CD4-positive, CD25-positive, alpha-beta regulatory T cell (primary cell): ENCODE results near the gene WDTC1. TPM values are rescaled to one million over a fixed set of nuclear protein-coding genes. Genes with fewer than 3 reads are reported as not detected.

Experiments
- ATAC-seq, 2 donors: fragments of 150-1000 bp; cut with Tn5 transposase; one replicate each; pipeline ENCODE4 v1.10.0; 2021; ENCODE audit warnings: low read depth in 2 of 2, moderate number of reproducible peaks in 2 of 2, moderate library complexity in 1 of 2
- DNase-seq, 3 donors: peaks; one replicate each; pipeline versions ENCODE4 v3.0.0 to v3.0.0-alpha.2; 2012 to 2022; ENCODE audit warnings: mixed read lengths in 1 of 3
- H3K27ac ChIP-seq: one replicate; pipeline ENCODE4 v1.7.0; 2013; ENCODE audit warnings: mild to moderate bottlenecking, low read length; ENCODE audit not compliant: insufficient read depth, poor library complexity, severe bottlenecking
- H3K27me3 ChIP-seq: one replicate; pipeline ENCODE4 v1.7.0; 2013; ENCODE audit warnings: low read length; ENCODE audit not compliant: control insufficient read depth, insufficient read depth
- H3K36me3 ChIP-seq: one replicate; pipeline ENCODE4 v1.7.0; 2013; ENCODE audit warnings: mild to moderate bottlenecking, low read length, moderate library complexity; ENCODE audit not compliant: control insufficient read depth, insufficient read depth
- H3K4me1 ChIP-seq: 2 replicates; pipeline ENCODE4 v1.7.0; 2013; ENCODE audit warnings: mild to moderate bottlenecking, low read length; ENCODE audit not compliant: insufficient read depth, control insufficient read depth, poor library complexity, severe bottlenecking
- H3K4me3 ChIP-seq: one replicate; pipeline ENCODE4 v1.7.0; 2013; ENCODE audit warnings: low read depth, mild to moderate bottlenecking, low read length, moderate library complexity
- H3K9me3 ChIP-seq, 2 experiments: 1 replicate in 1 of 2; 2 replicates in 1 of 2; pipeline ENCODE4 v1.7.0; 2013; ENCODE audit warnings: low read length in 2 of 2, mild to moderate bottlenecking in 1 of 2, moderate library complexity in 1 of 2; ENCODE audit not compliant: control insufficient read depth in 2 of 2
- H3K27ac Mint-ChIP-seq, 3 donors: one replicate each; pipeline ENCODE4 v1.8.0; 2020 to 2022; ENCODE audit warnings: mild to moderate bottlenecking in 3 of 3, mixed read lengths in 3 of 3, moderate library complexity in 2 of 3
- H3K27me3 Mint-ChIP-seq: one replicate; pipeline ENCODE4 v1.8.0; 2022; ENCODE audit warnings: mild to moderate bottlenecking, mixed read lengths
- H3K36me3 Mint-ChIP-seq: one replicate; pipeline ENCODE4 v1.8.0; 2020; ENCODE audit warnings: mixed read lengths
- H3K4me1 Mint-ChIP-seq, 4 donors: one replicate each; pipeline ENCODE4 v1.8.0; 2020 to 2022; ENCODE audit warnings: mixed read lengths in 4 of 4, mild to moderate bottlenecking in 1 of 4
- H3K4me3 Mint-ChIP-seq, 4 donors: one replicate each; pipeline ENCODE4 v1.8.0; 2020 to 2022; ENCODE audit warnings: mild to moderate bottlenecking in 4 of 4, mixed read lengths in 4 of 4, moderate library complexity in 3 of 4
- H3K9me3 Mint-ChIP-seq, 7 donors: one replicate each; pipeline ENCODE4 v1.8.0; 2020 to 2022; ENCODE audit warnings: mixed read lengths in 7 of 7, mild to moderate bottlenecking in 3 of 7, moderate library complexity in 2 of 7
- polyA plus RNA-seq, 4 donors: library from polyadenylated mRNA; unstranded; fragments of 300-500 nt; fragmentation: Illumina TruSeq; gene quantifications; one replicate each; pipeline ENCODE4 v1.2.3, GENCODE V29; 2021
- total RNA-seq: library from RNA; stranded (reverse); gene quantifications from one replicate; pipeline ENCODE4 v1.2.3, GENCODE V29; 2022

The WDTC1 gene
- total and polyA plus RNA-seq, 5 donors from 2014 or later: 3.3 to 46.1 (median 5.6) TPM

GRCh38 chr1:27297903-27298302 lies 63.5 kb downstream of the WDTC1 start:
- H3K4me1 ChIP-seq: no peaks in the 10 kb centered on the region
- H3K27ac ChIP-seq: no peak overlapping the region
- Mint-ChIP-seq H3K9me3 (no peaks in the 10 kb centered on the region), H3K36me3 (peaks cover 34% of the 10 kb centered on the region), H3K27me3 (no peaks in the 10 kb centered on the region), H3K4me3 (no peak overlapping the region), H3K4me1 (peaks cover 0 to 8% (median 3%) of the 10 kb centered on the region in 4 donors), H3K27ac (peak overlapping the region in 1 of 3 donors; percentile 38)
- no peak for DNase-seq
- H3K4me3 ChIP-seq: no peak overlapping the region
- no peaks in the 10 kb centered on the region for H3K27me3 ChIP-seq
- ATAC-seq: no peak
- peaks cover 75% of the 10 kb centered on the region for H3K36me3 ChIP-seq
- H3K9me3 ChIP-seq: no peaks in the 10 kb centered on the region

DNA sequence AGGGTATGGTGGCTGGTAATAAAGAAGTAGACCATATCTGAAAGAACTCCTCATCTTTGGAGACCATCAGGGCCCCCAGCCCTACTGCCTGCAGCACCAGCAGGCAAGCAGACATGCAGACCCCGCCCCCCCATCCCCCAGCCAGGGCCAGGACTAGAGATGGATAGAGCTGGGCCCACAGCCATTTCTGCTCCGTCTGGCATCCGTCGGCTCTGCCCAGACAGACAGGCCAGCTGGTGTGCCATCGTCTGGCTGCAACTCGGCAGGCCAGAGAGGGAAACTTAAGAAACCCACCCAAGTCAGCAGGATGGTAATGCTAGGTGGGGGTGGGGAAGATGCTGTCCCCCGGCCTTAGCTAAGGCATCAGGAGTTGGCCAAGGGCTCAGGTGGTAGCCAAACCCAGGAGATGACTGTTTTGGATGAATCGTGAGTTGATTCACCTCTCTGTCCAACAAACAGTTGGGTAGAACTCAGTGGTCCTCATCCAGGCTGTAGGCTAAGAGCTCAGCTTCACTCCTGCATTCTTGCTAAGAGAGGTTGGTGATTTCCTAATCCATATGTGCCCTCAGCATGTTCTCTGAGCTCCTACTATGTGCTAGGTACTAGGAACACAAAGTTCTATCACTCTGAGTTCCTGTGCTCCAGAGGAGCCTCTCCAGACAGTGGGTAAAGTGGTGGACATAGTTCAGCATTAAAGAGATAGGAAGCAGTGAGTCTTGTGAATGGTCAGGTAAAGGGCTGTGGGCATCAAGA lies 64.4 kb downstream of the WDTC1 start:
- Histone ChIP-seq H3K4me1 (no peaks in the 10 kb centered on the region), H3K4me3 (no peak overlapping the region), H3K27me3 (no peaks in the 10 kb centered on the region), H3K27ac (no peak overlapping the region), H3K36me3 (peaks cover 75% of the 10 kb centered on the region), H3K9me3 (no peaks in the 10 kb centered on the region)
- Mint-ChIP-seq H3K9me3 (no peaks in the 10 kb centered on the region), H3K4me1 (peaks cover 0 to 8% (median 3%) of the 10 kb centered on the region in 4 donors), H3K36me3 (peaks cover 36% of the 10 kb centered on the region), H3K27ac (peak overlapping the region in 1 of 3 donors; percentile 76), H3K4me3 (no peak overlapping the region), H3K27me3 (no peaks in the 10 kb centered on the region)
- DNase-seq (no peak), ATAC-seq (no peak)

- H3K4me1 Mint-ChIP-seq: peaks cover 0 to 8% (median 3%) of the 10 kb centered on the region in 4 donors
- DNase-seq: no peak
- ATAC-seq: no peak
- H3K27ac ChIP-seq: no peak overlapping the region
- peaks cover 75% of the 10 kb centered on the region for H3K36me3 ChIP-seq
- H3K27ac Mint-ChIP-seq: peak overlapping the region in 1 of 3 donors; percentile 76
- no peaks in the 10 kb centered on the region for H3K27me3 ChIP-seq
- H3K27me3 Mint-ChIP-seq: no peaks in the 10 kb centered on the region
- H3K4me1 ChIP-seq: no peaks in the 10 kb centered on the region
- H3K4me3 ChIP-seq: no peak overlapping the region
- H3K9me3 Mint-ChIP-seq: no peaks in the 10 kb centered on the region
- H3K36me3 Mint-ChIP-seq: peaks cover 34% of the 10 kb centered on the region
- no peak overlapping the region for H3K4me3 Mint-ChIP-seq
- no peaks in the 10 kb centered on the region for H3K9me3 ChIP-seq
Observed at GRCh38 chr1:27299385-27300271, 65.2 kb downstream of the WDTC1 start.

DNA sequence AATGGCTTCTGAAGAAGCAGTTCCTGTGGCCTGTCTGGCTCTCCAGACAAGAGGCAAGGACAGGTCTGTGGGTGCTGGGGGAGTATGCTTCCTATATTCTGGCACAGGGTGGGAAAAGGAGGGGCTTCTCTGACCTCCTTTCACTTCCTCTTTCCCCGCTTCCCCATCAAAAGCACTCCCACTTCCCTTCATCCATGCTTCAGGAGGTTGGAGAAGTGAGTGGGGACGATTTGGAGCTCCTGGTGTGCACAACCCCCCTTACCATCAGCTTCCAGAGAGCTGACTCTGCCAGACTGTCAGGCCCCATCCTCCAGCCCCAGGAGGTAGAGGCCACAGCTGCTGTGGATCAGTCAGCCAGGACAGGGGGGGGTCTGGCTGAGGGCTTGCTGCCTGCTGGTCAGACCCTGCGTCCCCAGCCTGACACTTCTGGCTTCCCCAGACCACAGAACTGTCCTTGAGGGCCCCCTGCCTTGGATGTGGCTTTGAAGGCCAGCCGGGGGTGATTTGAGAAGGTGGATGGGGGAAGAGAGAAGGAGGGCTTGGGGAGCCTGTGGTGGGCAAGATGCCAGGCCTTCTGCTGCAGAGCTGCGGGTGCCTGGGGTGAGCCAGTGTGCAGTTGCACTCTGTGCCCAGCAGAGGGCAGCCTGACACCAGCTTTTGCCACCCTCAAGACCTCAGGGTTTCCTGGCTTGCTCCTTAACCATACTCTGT lies 66.1 kb downstream of the WDTC1 start:
- Mint-ChIP-seq H3K27ac (no peak overlapping the region), H3K27me3 (no peaks in the 10 kb centered on the region), H3K4me3 (no peak overlapping the region), H3K4me1 (peaks cover 0 to 8% (median 3%) of the 10 kb centered on the region in 4 donors), H3K9me3 (no peaks in the 10 kb centered on the region), H3K36me3 (peaks cover 36% of the 10 kb centered on the region)
- ATAC-seq: peak; percentile 90 to 91
- no peak overlapping the region for H3K4me3 ChIP-seq
- no peak overlapping the region for H3K27ac ChIP-seq
- no peaks in the 10 kb centered on the region for H3K4me1 ChIP-seq
- peaks cover 75% of the 10 kb centered on the region for H3K36me3 ChIP-seq
- DNase-seq: peak; percentile 63 to 81 (median 79)
- no peaks in the 10 kb centered on the region for H3K27me3 ChIP-seq
- H3K9me3 ChIP-seq: no peaks in the 10 kb centered on the region

DNA sequence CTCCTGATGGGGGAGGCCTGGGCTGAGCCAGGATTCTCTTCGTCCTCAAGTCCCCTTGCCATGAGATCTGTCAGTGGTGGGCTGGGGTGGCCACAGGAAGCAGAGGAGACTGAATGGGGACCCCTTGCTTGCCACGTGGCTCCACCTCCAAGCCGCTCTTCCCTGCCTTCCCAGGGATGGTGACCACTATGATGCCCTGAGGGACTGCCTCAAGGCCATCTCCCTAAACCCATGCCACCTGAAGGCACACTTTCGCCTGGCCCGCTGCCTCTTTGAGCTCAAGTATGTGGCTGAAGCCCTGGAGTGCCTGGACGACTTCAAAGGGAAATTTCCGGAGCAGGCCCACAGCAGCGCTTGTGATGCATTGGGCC lies 66.6 kb downstream of the WDTC1 start:
- H3K4me1 Mint-ChIP-seq: peaks cover 0 to 8% (median 3%) of the 10 kb centered on the region in 4 donors
- Histone ChIP-seq H3K4me3 (no peak overlapping the region), H3K27me3 (no peaks in the 10 kb centered on the region), H3K4me1 (no peaks in the 10 kb centered on the region), H3K9me3 (no peaks in the 10 kb centered on the region), H3K36me3 (peaks cover 72% of the 10 kb centered on the region), H3K27ac (no peak overlapping the region)
- H3K36me3 Mint-ChIP-seq: peaks cover 39% of the 10 kb centered on the region
- no peaks in the 10 kb centered on the region for H3K9me3 Mint-ChIP-seq
- no peaks in the 10 kb centered on the region for H3K27me3 Mint-ChIP-seq
- peak overlapping the region in 1 of 3 donors; percentile 15 for H3K27ac Mint-ChIP-seq
- DNase-seq (no peak), ATAC-seq (no peak)
- H3K4me3 Mint-ChIP-seq: no peak overlapping the region

- Mint-ChIP-seq H3K27me3 (no peaks in the 10 kb centered on the region), H3K36me3 (peaks cover 36% of the 10 kb centered on the region), H3K4me1 (peaks cover 0 to 8% (median 3%) of the 10 kb centered on the region in 4 donors), H3K27ac (peak overlapping the region in 1 of 3 donors; percentile 29), H3K4me3 (no peak overlapping the region), H3K9me3 (no peaks in the 10 kb centered on the region)
- ATAC-seq: no peak
- no peak for DNase-seq
- H3K9me3 ChIP-seq: no peaks in the 10 kb centered on the region
- no peak overlapping the region for H3K27ac ChIP-seq
- H3K4me1 ChIP-seq: no peaks in the 10 kb centered on the region
- H3K36me3 ChIP-seq: peaks cover 70% of the 10 kb centered on the region
- no peak overlapping the region for H3K4me3 ChIP-seq
- H3K27me3 ChIP-seq: no peaks in the 10 kb centered on the region
Observed at GRCh38 chr1:27301582-27302199, 67.3 kb downstream of the WDTC1 start.

GRCh38 chr1:27302612-27303011 lies 68.2 kb downstream of the WDTC1 start:
- Mint-ChIP-seq H3K27ac (no peak overlapping the region), H3K36me3 (peaks cover 36% of the 10 kb centered on the region), H3K9me3 (no peaks in the 10 kb centered on the region), H3K4me3 (no peak overlapping the region), H3K4me1 (peaks cover 0 to 8% (median 3%) of the 10 kb centered on the region in 4 donors), H3K27me3 (no peaks in the 10 kb centered on the region)
- no peak for DNase-seq
- Histone ChIP-seq H3K4me1 (no peaks in the 10 kb centered on the region), H3K27ac (no peak overlapping the region), H3K4me3 (no peak overlapping the region), H3K36me3 (peaks cover 61% of the 10 kb centered on the region), H3K27me3 (no peaks in the 10 kb centered on the region), H3K9me3 (no peaks in the 10 kb centered on the region)
- ATAC-seq: no peak
